ENCODE data around the gene CD46. TPM values are rescaled to one million over a fixed set of nuclear protein-coding genes. Genes with fewer than 3 reads are reported as not detected.

The CD46 gene
- total and polyA plus RNA-seq, 10 of the 15 experiments (the other 5 are each of a cell fraction or from before 2014, with no cell fraction given), result 61.1 to 198 (median 81.4) TPM

GRCh38 chr1:207817166-207817565 is 65.3 kb downstream of the CD46 start:
- BruUV-seq (replicated peaks), result no TSS peak
- H3K4me1 ChIP-seq (ENCODE audit: control insufficient read depth, insufficient read depth, low read length), result peaks cover 13% of the 10 kb centered on the region; the same call in 1 of the 2 replicates
- ChIA-PET SMC1A (ENCODE audit: uncharacterized antibody, unreplicated experiment) (interaction anchor here (0.8 to 4.4 kb wide), 3 partner anchors 10 to 18 kb away, joined by 3 to 16 read pairs (median 4); no protein-coding TSS in a partner anchor), CTCF (interaction anchor here (0.9 to 1.6 kb wide), 5 partner anchors 10 to 67 kb away, joined by 3 to 6 read pairs (median 4); no protein-coding TSS in a partner anchor), RAD21 (ENCODE audit: unreplicated experiment) (interaction anchor here (1.1 kb wide), 1 partner anchor 51 kb away, joined by 3 read pairs; no protein-coding TSS in a partner anchor), POLR2A (interaction anchor here (1.5 to 20.7 kb wide), 2 partner anchors 10 to 48 kb away, joined by 5 to 620 read pairs; no protein-coding TSS in a partner anchor)
- H4K20me1 ChIP-seq (ENCODE audit: control insufficient read depth, insufficient read depth), result peaks cover 6% of the 10 kb centered on the region; the same call in 1 of the 2 replicates
- peak overlapping the region; percentile 54; the same call in 1 of the 2 replicates for H3K4me2 ChIP-seq (ENCODE audit: control insufficient read depth, insufficient read depth)
- intact Hi-C loops (cut with micrococcal nuclease; ENCODE audit: unreplicated experiment) (no loop called here), in situ Hi-C loops (cut with MboI) (no loop called here)
- no peak overlapping the region for H3K27ac ChIP-seq (ENCODE audit: control insufficient read depth, insufficient read depth)
- peaks cover 66% of the 10 kb centered on the region for H3K79me2 ChIP-seq (ENCODE audit: control insufficient read depth, insufficient read depth, low read length)
- H3K4me3 ChIP-seq, result 0 out of 2 replicates have a peak overlapping the region, but pooled peaks have one; percentile 1
- over 99% methylated on average over 7 of the region's 7 CpGs for WGBS (ENCODE audit: insufficient coverage, insufficient replicate concordance, low lambda C conversion rate, missing lambda C conversion rate)
- H3K27me3 ChIP-seq (replicated peaks in 1 of 2; ENCODE audit: control insufficient read depth in 2 of 2, insufficient read depth in 2 of 2, low read length in 1 of 2), result no peaks in the 10 kb centered on the region
- DNase-seq (ENCODE audit: low read depth, low spot score), result no peak
- H3K9ac ChIP-seq (ENCODE audit: control insufficient read depth, insufficient read depth, low read length), result no peak overlapping the region
- H3K36me3 ChIP-seq (ENCODE audit: control insufficient read depth in 2 of 2, insufficient read depth in 2 of 2, low read length in 1 of 2), result peaks cover 23 to 39% of the 10 kb centered on the region in 2 experiments
- no peak for ATAC-seq
- H3K9me3 ChIP-seq (replicated peaks; ENCODE audit: control insufficient read depth, insufficient read depth, low read length), result no peaks in the 10 kb centered on the region; the same call in 2 of the 3 replicates
- no peak for TF ChIP-seq ESRRA (IDR thresholded peaks at IDR 0.05; ENCODE audit: low read length)
- no peak for TF ChIP-seq RB1 (IDR thresholded peaks at IDR 0.05; ENCODE audit: borderline replicate concordance)
- no peak for TF ChIP-seq ZBTB4 (CRISPR knock-in tag; IDR thresholded peaks at IDR 0.05)
- TF ChIP-seq RUNX3 (IDR thresholded peaks at IDR 0.05; ENCODE audit: low read length), result no peak
- TF ChIP-seq ATF2 (IDR thresholded peaks at IDR 0.05; ENCODE audit: low read length), result no peak
- TF ChIP-seq SREBF2 (IDR thresholded peaks at IDR 0.05; ENCODE audit: low read length), result no peak
- TF ChIP-seq SMAD5 (IDR thresholded peaks at IDR 0.05; ENCODE audit: low read depth), result no peak
- TF ChIP-seq HDAC6 (IDR thresholded peaks at IDR 0.05; ENCODE audit: unreplicated experiment), result no peak
- no peak for TF ChIP-seq NBN (IDR thresholded peaks at IDR 0.05)
- no peak for TF ChIP-seq NFIC (IDR thresholded peaks at IDR 0.05; ENCODE audit: low read depth, low read length)
- TF ChIP-seq ZSCAN29 (IDR thresholded peaks at IDR 0.05), result no peak
- no peak for TF ChIP-seq SPI1 (IDR thresholded peaks at IDR 0.05; ENCODE audit: borderline replicate concordance, insufficient read depth, low read depth, low read length)
- no peak for TF ChIP-seq IRF5 (IDR thresholded peaks at IDR 0.05; ENCODE audit: borderline replicate concordance)
- no peak for TF ChIP-seq NRF1 (conservative IDR thresholded peaks at IDR 0.05; ENCODE audit: low read depth, low read length)
- no peak for TF ChIP-seq EP300 (IDR thresholded peaks at IDR 0.05; ENCODE audit: borderline replicate concordance in 1 of 2, control insufficient read depth in 1 of 2, low read depth in 2 of 2, low read length in 2 of 2)
- no peak for TF ChIP-seq PAX8 (IDR thresholded peaks at IDR 0.05)
- no peak for TF ChIP-seq FOS (IDR thresholded peaks at IDR 0.05; ENCODE audit: borderline replicate concordance, extremely low read depth, insufficient read length)
- TF ChIP-seq POU2F2 (IDR thresholded peaks at IDR 0.05; ENCODE audit: borderline replicate concordance, low read depth, low read length), result no peak
- H2AFZ ChIP-seq (ENCODE audit: control insufficient read depth, low read depth, low read length), result no peak overlapping the region
- no peak for FAIRE-seq
